T follicular helper cell (primary cell): Measurements from ENCODE around the gene TEX12.

Experiments used
- DNase-seq: peaks from one replicate; pipeline ENCODE4 v3.0.0-alpha.2; 2020; ENCODE audit warnings: low read depth

The TEX12 gene

GRCh38 chr11:112211536-112211935 lies 44.4 kb downstream of the TEX12 start:
- DNase-seq, result no peak

GRCh38 chr11:112212290-112212689 lies 45.1 kb downstream of the TEX12 start:
- DNase-seq, result no peak

GRCh38 chr11:112212710-112213109 lies 45.5 kb downstream of the TEX12 start:
- DNase-seq, result no peak

- no peak for DNase-seq
These were observed 46.6 kb downstream of the TEX12 start for GRCh38 chr11:112213753-112214152.

GRCh38 chr11:112215621-112216020 lies 48.4 kb downstream of the TEX12 start:
- DNase-seq, result no peak

GRCh38 chr11:112216561-112217105 lies 49.5 kb downstream of the TEX12 start:
- no peak for DNase-seq

- DNase-seq, result peak; percentile 12
These were observed 52.5 kb downstream of the TEX12 start for GRCh38 chr11:112219476-112220232.

- no peak for DNase-seq
These were observed 54.2 kb downstream of the TEX12 start for GRCh38 chr11:112221274-112221835.
